ENCODE measurements around the gene APOH.

APOH gene, protein sequence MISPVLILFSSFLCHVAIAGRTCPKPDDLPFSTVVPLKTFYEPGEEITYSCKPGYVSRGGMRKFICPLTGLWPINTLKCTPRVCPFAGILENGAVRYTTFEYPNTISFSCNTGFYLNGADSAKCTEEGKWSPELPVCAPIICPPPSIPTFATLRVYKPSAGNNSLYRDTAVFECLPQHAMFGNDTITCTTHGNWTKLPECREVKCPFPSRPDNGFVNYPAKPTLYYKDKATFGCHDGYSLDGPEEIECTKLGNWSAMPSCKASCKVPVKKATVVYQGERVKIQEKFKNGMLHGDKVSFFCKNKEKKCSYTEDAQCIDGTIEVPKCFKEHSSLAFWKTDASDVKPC

GRCh38 chr17:66228887-66229782, at the start of gene APOH:
TSS of gene APOH (minus strand) at chr17:66229415. CDS start at chr17:66229379, 36 bp downstream.
- Histone ChIP-seq H3K27me3 (ENCODE audit: insufficient read depth, low read length) (no peaks in the 10 kb centered on the region), H3K36me3 (ENCODE audit: insufficient read depth, low read length) (no peaks in the 10 kb centered on the region), H3K9me3 (ENCODE audit: low read length) (no peaks in the 10 kb centered on the region), H3K4me3 (ENCODE audit: low read length) (no peak within 1 kb of the TSS), H3K4me1 (ENCODE audit: insufficient read depth, low read length) (no peaks in the 10 kb centered on the region), H2AFZ (ENCODE audit: low read depth, low read length) (no peak within 1 kb of the TSS)

GRCh38 chr17:66277191-66277590, 48.0 kb upstream of the APOH start:
- Histone ChIP-seq H3K4me3 (ENCODE audit: low read length) (no peak overlapping the region), H3K4me1 (ENCODE audit: insufficient read depth, low read length) (no peaks in the 10 kb centered on the region), H3K9me3 (ENCODE audit: low read length) (no peaks in the 10 kb centered on the region), H2AFZ (ENCODE audit: low read depth, low read length) (no peak overlapping the region), H3K27me3 (ENCODE audit: insufficient read depth, low read length) (no peaks in the 10 kb centered on the region), H3K36me3 (ENCODE audit: insufficient read depth, low read length) (no peaks in the 10 kb centered on the region)

GRCh38 chr17:66276328-66276937, 47.2 kb upstream of the APOH start:
- Histone ChIP-seq H3K36me3 (ENCODE audit: insufficient read depth, low read length) (no peaks in the 10 kb centered on the region), H2AFZ (ENCODE audit: low read depth, low read length) (no peak overlapping the region), H3K9me3 (ENCODE audit: low read length) (no peaks in the 10 kb centered on the region), H3K4me3 (ENCODE audit: low read length) (no peak overlapping the region), H3K27me3 (ENCODE audit: insufficient read depth, low read length) (no peaks in the 10 kb centered on the region), H3K4me1 (ENCODE audit: insufficient read depth, low read length) (no peaks in the 10 kb centered on the region)

- Histone ChIP-seq H2AFZ (ENCODE audit: low read depth, low read length) (no peak overlapping the region), H3K36me3 (ENCODE audit: insufficient read depth, low read length) (no peaks in the 10 kb centered on the region), H3K9me3 (ENCODE audit: low read length) (no peaks in the 10 kb centered on the region), H3K4me1 (ENCODE audit: insufficient read depth, low read length) (no peaks in the 10 kb centered on the region), H3K27me3 (ENCODE audit: insufficient read depth, low read length) (no peaks in the 10 kb centered on the region), H3K4me3 (ENCODE audit: low read length) (no peak overlapping the region)
Measured at GRCh38 chr17:66275651-66276050, 46.4 kb upstream of the APOH start.

DNA sequence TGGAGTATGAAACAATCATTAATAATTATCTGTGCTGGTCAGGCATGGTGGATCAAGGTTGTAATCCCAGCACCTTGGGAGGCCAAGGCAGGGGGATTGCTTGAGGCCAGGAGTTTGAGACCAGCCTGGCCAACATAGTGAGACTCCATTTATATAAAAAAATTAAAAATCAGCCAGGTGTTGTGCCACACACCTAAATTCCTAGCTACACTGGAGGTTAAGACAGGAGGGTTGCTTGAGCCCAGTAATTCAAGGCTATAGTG, 44.3 kb upstream of the APOH start:
- H3K9me3 ChIP-seq (ENCODE audit: low read length) = no peaks in the 10 kb centered on the region
- H2AFZ ChIP-seq (ENCODE audit: low read depth, low read length) = no peak overlapping the region
- no peak overlapping the region for H3K4me3 ChIP-seq (ENCODE audit: low read length)
- H3K4me1 ChIP-seq (ENCODE audit: insufficient read depth, low read length) = no peaks in the 10 kb centered on the region
- no peaks in the 10 kb centered on the region for H3K27me3 ChIP-seq (ENCODE audit: insufficient read depth, low read length)
- H3K36me3 ChIP-seq (ENCODE audit: insufficient read depth, low read length) = no peaks in the 10 kb centered on the region

DNA sequence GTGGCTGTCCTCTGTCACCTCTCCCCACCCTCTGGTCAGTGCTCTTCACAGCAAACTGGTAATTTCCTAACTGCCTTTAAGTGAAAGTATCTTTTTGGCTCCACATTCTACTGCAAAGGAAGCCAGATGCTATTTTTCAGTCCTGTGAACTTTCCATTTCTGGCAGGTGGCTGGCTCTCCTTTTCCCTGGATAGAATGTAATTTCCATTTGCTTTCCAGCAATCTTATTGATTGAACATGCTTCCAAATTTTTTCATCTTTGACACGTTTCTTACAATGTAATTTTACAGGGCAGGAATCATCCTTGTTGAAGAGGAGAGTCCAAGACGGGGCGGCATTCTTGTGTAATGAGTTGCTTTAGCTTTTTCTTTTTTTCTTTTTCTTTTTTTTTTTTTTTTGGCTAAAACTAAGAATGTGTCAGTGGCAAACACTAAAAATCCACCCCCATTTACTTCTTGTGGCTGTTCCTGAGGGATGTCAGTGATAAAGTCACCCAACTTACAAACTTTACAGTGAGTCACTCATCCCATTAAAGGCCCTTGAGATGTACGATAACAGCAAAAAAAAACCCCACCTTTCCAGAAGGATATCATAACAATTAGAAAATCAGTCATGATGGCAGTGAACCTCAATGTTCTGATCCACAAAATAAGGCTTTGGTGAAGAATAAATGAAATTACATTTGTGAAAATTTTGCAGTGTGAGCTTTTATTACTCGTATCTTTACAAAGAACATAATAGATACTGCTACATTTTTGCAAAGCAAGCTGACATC, 43.8 kb upstream of the APOH start:
- Histone ChIP-seq H3K36me3 (ENCODE audit: insufficient read depth, low read length) (no peaks in the 10 kb centered on the region), H3K4me1 (ENCODE audit: insufficient read depth, low read length) (no peaks in the 10 kb centered on the region)

DNA sequence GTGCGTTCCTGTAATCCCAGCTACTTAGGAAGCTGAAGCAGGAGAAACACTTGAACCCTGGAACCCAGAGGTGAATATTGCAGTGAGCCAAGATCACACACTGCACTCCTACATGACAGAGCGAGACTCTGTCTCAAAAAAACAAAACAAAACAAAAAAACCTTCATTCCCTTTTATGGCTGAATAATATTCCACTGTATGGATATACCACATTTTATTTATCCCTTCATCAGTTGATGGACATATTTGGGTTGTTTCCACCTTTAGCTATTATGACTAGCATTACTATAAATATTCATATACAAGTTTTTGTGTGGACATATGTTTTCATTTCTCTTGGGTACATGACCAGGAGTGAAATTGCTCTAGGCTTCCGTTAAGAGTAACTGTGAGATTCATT, 42.3 kb upstream of the APOH start:
- no peak overlapping the region for H2AFZ ChIP-seq (ENCODE audit: low read depth, low read length)
- H3K4me1 ChIP-seq (ENCODE audit: insufficient read depth, low read length) = no peaks in the 10 kb centered on the region
- H3K27me3 ChIP-seq (ENCODE audit: insufficient read depth, low read length) = no peaks in the 10 kb centered on the region

More for the DNA sequence above, 43.8 kb upstream of the APOH start:
- H3K9me3 ChIP-seq (ENCODE audit: low read length) = no peaks in the 10 kb centered on the region
- no peak overlapping the region for H3K4me3 ChIP-seq (ENCODE audit: low read length)
- H3K27me3 ChIP-seq (ENCODE audit: insufficient read depth, low read length) = no peaks in the 10 kb centered on the region
- no peak overlapping the region for H2AFZ ChIP-seq (ENCODE audit: low read depth, low read length)

DNA sequence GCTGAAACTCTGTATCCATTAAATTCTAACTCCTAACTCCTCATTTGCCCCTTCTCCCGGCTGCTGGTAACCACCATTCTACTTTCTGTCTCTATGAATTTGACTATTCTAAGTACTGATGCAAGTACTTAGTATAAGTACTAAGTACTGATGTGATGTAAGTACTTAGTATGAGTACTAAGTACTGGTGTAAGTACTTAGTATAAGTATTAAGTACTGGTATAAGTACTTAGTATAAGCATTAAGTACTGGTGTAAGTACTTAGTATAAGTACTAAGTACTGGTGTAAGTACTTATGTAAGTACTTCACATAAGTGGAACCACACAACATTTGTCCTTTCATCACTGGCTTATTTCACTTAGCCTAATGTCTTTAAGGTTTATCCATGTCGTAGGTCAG, 40.9 kb upstream of the APOH start:
- Histone ChIP-seq H3K36me3 (ENCODE audit: insufficient read depth, low read length) (no peaks in the 10 kb centered on the region), H2AFZ (ENCODE audit: low read depth, low read length) (no peak overlapping the region), H3K4me1 (ENCODE audit: insufficient read depth, low read length) (no peaks in the 10 kb centered on the region), H3K27me3 (ENCODE audit: insufficient read depth, low read length) (no peaks in the 10 kb centered on the region), H3K9me3 (ENCODE audit: low read length) (no peaks in the 10 kb centered on the region), H3K4me3 (ENCODE audit: low read length) (no peak overlapping the region)

More for the DNA sequence above, 42.3 kb upstream of the APOH start:
- no peaks in the 10 kb centered on the region for H3K9me3 ChIP-seq (ENCODE audit: low read length)
- no peak overlapping the region for H3K4me3 ChIP-seq (ENCODE audit: low read length)
- H3K36me3 ChIP-seq (ENCODE audit: insufficient read depth, low read length) = no peaks in the 10 kb centered on the region

DNA sequence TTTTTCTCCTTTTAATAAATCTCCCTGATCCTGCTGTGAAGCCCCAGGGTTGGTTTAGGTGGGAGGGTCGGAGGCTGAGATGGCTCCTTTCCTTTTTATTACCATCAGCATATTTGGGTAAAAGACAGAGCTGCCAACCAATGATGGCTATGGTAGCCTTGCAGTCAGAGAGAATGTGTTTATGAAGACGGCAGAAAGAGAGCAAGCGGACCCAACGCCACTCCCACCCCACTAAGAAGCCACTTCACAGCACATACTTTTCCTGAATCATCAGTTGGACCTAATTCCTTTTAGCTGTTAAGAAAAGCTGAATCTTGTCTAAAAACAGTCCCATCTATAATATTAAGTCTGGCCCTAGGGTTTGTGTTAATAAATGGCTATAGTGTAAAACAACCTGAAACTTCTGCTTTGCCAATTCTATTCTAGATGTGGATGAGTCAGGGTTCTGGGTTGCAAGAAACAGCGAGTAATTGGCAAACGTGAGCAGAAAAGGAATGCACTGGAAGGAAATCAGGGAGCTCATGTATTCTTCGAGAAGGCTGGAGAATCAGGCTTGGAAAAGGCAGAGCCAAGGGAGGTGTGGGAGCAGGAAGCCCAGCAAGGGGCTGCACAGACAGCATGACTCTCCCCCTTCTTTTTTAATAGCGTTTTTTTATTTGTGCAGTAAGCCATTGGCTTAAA, 39.2 kb upstream of the APOH start:
- no peak overlapping the region for H3K4me3 ChIP-seq (ENCODE audit: low read length)

DNA sequence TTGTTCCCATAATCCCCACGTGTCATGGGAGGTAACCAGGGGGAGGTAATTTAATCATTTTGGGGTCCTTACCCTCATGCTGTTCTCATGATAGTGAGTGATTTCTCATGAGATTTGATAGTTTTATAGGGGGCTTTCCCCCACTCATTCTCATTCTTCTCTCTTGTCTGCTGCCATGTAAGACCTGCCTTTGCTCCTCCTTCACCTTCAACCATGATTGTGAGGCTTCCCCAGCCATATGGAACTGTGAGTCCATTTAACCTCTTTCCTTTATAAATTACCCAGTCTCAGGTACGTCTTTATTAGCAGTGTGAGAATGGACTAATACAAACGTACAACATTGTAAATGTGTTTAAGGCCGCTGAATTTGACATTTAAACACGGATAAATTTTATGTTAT, 35.5 kb upstream of the APOH start:
- no peaks in the 10 kb centered on the region for H3K9me3 ChIP-seq (ENCODE audit: low read length)
- H3K4me3 ChIP-seq (ENCODE audit: low read length) = no peak overlapping the region
- no peaks in the 10 kb centered on the region for H3K4me1 ChIP-seq (ENCODE audit: insufficient read depth, low read length)
- H3K36me3 ChIP-seq (ENCODE audit: insufficient read depth, low read length) = no peaks in the 10 kb centered on the region
- H3K27me3 ChIP-seq (ENCODE audit: insufficient read depth, low read length) = no peaks in the 10 kb centered on the region
- no peak overlapping the region for H2AFZ ChIP-seq (ENCODE audit: low read depth, low read length)

More for the DNA sequence above, 39.2 kb upstream of the APOH start:
- Histone ChIP-seq H3K9me3 (ENCODE audit: low read length) (no peaks in the 10 kb centered on the region), H3K36me3 (ENCODE audit: insufficient read depth, low read length) (no peaks in the 10 kb centered on the region), H3K4me1 (ENCODE audit: insufficient read depth, low read length) (no peaks in the 10 kb centered on the region), H2AFZ (ENCODE audit: low read depth, low read length) (no peak overlapping the region), H3K27me3 (ENCODE audit: insufficient read depth, low read length) (no peaks in the 10 kb centered on the region)

DNA sequence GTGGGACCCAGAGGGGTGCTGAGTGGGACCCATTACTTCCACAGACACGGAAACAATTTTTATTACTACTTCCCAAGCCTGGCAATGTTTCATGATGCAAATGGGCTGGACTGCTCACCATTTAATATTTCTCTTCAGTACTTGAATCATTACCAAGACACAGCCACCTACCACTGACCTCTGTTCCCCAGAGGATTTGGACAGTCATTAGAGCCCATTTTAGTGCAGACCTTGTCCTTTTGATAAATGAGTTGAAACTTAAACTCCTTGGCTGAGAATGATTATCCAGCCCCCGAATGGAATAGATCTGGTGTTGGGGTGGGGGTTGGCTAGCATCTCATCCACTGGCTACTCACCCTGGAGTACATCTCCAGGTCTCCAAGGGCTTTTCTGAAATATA, 33.6 kb upstream of the APOH start:
- no peaks in the 10 kb centered on the region for H3K9me3 ChIP-seq (ENCODE audit: low read length)
- no peak overlapping the region for H3K4me3 ChIP-seq (ENCODE audit: low read length)
- H3K4me1 ChIP-seq (ENCODE audit: insufficient read depth, low read length) = no peaks in the 10 kb centered on the region
- no peak overlapping the region for H2AFZ ChIP-seq (ENCODE audit: low read depth, low read length)
- no peaks in the 10 kb centered on the region for H3K36me3 ChIP-seq (ENCODE audit: insufficient read depth, low read length)
- H3K27me3 ChIP-seq (ENCODE audit: insufficient read depth, low read length) = no peaks in the 10 kb centered on the region

GRCh38 chr17:66260688-66261087, 31.5 kb upstream of the APOH start:
- H3K36me3 ChIP-seq (ENCODE audit: insufficient read depth, low read length) = no peaks in the 10 kb centered on the region
- no peak overlapping the region for H2AFZ ChIP-seq (ENCODE audit: low read depth, low read length)
- no peaks in the 10 kb centered on the region for H3K27me3 ChIP-seq (ENCODE audit: insufficient read depth, low read length)
- H3K4me3 ChIP-seq (ENCODE audit: low read length) = no peak overlapping the region
- H3K9me3 ChIP-seq (ENCODE audit: low read length) = no peaks in the 10 kb centered on the region
- H3K4me1 ChIP-seq (ENCODE audit: insufficient read depth, low read length) = no peaks in the 10 kb centered on the region
